ENCODE results near the gene TRMT10B.

GRCh38 chr9:37753489-37754190 is at the start of gene TRMT10B:
- TF ChIP-seq CTCF (IDR thresholded peaks at IDR 0.05; ENCODE audit: low read length) (no peak), EZH2 (IDR thresholded peaks at IDR 0.05; ENCODE audit: borderline replicate concordance, low read length) (no peak)

All from OCI-LY1 (cell line).